GM12878 (cell line): ENCODE measurements around the gene NFAT5.

Experiments used
- ASH2L ChIP-seq: fragments of 300-600, 200-600 bp; sonication (generic); IDR thresholded peaks from 2 replicates; pipeline ENCODE4 v1.6.1; 2017; ENCODE audit warnings: low read depth, mild to moderate bottlenecking, borderline replicate concordance
- CHD1 ChIP-seq: IDR thresholded peaks from 2 replicates; pipeline ENCODE4 v1.6.1; 2012; ENCODE audit warnings: low read depth, low read length, improper control_type of control experiment
- CTCF ChIP-seq, 3 experiments: IDR thresholded peaks in 2 of 3; conservative IDR thresholded peaks in 1 of 3; 2 replicates each; pipeline ENCODE4 v1.5.1; 2011; ENCODE audit warnings: low read depth in 3 of 3, low read length in 3 of 3, mild to moderate bottlenecking in 3 of 3, control low read depth in 2 of 3, moderate library complexity in 2 of 3, inconsistent platforms in 1 of 3, mixed read lengths in 1 of 3; ENCODE audit not compliant: control insufficient read depth in 2 of 3, insufficient read depth in 1 of 3; ENCODE audit errors: extremely low read depth in 1 of 3
- HDAC6 ChIP-seq: fragments of 200-600 bp; sonication (generic); IDR thresholded peaks from one replicate; pipeline ENCODE4 v1.8.0; 2017; ENCODE audit warnings: antibody characterized with exemption; ENCODE audit not compliant: unreplicated experiment
- HDGF ChIP-seq: fragments of 450-650 bp; IDR thresholded peaks from 2 replicates; pipeline ENCODE4 v1.6.1; 2016; ENCODE audit warnings: antibody characterized with exemption
- IKZF1 ChIP-seq: fragments of 450-650 bp; conservative IDR thresholded peaks from 2 replicates; pipeline ENCODE4 v1.6.1; 2017; ENCODE audit warnings: antibody characterized with exemption, mild to moderate bottlenecking
- IKZF2 ChIP-seq, 2 experiments: fragments of 450-650 bp; IDR thresholded peaks; 2 replicates each; pipeline ENCODE4 v1.6.1; 2017; ENCODE audit warnings: mild to moderate bottlenecking in 2 of 2, moderate library complexity in 2 of 2
- NFXL1 ChIP-seq: fragments of 450-650 bp; IDR thresholded peaks from 2 replicates; pipeline ENCODE4 v1.6.1; 2017; ENCODE audit warnings: antibody characterized with exemption, mild to moderate bottlenecking, borderline replicate concordance
- NFYA ChIP-seq: IDR thresholded peaks from 2 replicates; pipeline ENCODE4 v1.6.1; 2011; ENCODE audit warnings: low read depth, mild to moderate bottlenecking, low read length, improper control_type of control experiment, borderline replicate concordance
- NRF1 ChIP-seq: conservative IDR thresholded peaks from 2 replicates; pipeline ENCODE4 v1.6.1; 2011; ENCODE audit warnings: mild to moderate bottlenecking, low read depth, low read length, improper control_type of control experiment
- POLR2A ChIP-seq: IDR thresholded peaks from 2 replicates; pipeline ENCODE4 v1.6.1; 2011; ENCODE audit warnings: low read depth, mild to moderate bottlenecking, low read length
- TF ChIP-seq, protein P1 (sequence below): IDR thresholded peaks from 2 replicates; pipeline ENCODE4 v1.6.1; 2011; ENCODE audit warnings: borderline replicate concordance, low read depth, mild to moderate bottlenecking, moderate library complexity, mixed read lengths, low read length; ENCODE audit not compliant: insufficient read depth; ENCODE audit errors: extremely low read length
- TF ChIP-seq, protein P2 (sequence below): fragments of 450-650 bp; IDR thresholded peaks from 2 replicates; pipeline ENCODE4 v1.6.1; 2017; ENCODE audit warnings: mild to moderate bottlenecking, moderate library complexity

GRCh38 chr16:69601250-69601649, 35.5 kb downstream of the NFAT5 start:
- TF ChIP-seq IKZF1 (no peak), IKZF2 (IDR thresholded peaks at IDR 0.05) (no peak), NFXL1 (no peak), NRF1 (no peak), NFYA (no peak), ASH2L (no peak), HDGF (no peak), POLR2A (no peak), CTCF (IDR thresholded peaks at IDR 0.05 in 2 of 3, conservative IDR thresholded peaks at IDR 0.05 in 1 of 3; ENCODE audit: control insufficient read depth in 2 of 3, extremely low read depth in 1 of 3, insufficient read depth in 1 of 3, low read depth in 3 of 3, low read length in 3 of 3) (no peak), CHD1 (no peak), HDAC6 (no peak)
- TF ChIP-seq, protein P1, sequence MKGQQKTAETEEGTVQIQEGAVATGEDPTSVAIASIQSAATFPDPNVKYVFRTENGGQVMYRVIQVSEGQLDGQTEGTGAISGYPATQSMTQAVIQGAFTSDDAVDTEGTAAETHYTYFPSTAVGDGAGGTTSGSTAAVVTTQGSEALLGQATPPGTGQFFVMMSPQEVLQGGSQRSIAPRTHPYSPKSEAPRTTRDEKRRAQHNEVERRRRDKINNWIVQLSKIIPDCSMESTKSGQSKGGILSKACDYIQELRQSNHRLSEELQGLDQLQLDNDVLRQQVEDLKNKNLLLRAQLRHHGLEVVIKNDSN = no peak
- TF ChIP-seq, protein P2, sequence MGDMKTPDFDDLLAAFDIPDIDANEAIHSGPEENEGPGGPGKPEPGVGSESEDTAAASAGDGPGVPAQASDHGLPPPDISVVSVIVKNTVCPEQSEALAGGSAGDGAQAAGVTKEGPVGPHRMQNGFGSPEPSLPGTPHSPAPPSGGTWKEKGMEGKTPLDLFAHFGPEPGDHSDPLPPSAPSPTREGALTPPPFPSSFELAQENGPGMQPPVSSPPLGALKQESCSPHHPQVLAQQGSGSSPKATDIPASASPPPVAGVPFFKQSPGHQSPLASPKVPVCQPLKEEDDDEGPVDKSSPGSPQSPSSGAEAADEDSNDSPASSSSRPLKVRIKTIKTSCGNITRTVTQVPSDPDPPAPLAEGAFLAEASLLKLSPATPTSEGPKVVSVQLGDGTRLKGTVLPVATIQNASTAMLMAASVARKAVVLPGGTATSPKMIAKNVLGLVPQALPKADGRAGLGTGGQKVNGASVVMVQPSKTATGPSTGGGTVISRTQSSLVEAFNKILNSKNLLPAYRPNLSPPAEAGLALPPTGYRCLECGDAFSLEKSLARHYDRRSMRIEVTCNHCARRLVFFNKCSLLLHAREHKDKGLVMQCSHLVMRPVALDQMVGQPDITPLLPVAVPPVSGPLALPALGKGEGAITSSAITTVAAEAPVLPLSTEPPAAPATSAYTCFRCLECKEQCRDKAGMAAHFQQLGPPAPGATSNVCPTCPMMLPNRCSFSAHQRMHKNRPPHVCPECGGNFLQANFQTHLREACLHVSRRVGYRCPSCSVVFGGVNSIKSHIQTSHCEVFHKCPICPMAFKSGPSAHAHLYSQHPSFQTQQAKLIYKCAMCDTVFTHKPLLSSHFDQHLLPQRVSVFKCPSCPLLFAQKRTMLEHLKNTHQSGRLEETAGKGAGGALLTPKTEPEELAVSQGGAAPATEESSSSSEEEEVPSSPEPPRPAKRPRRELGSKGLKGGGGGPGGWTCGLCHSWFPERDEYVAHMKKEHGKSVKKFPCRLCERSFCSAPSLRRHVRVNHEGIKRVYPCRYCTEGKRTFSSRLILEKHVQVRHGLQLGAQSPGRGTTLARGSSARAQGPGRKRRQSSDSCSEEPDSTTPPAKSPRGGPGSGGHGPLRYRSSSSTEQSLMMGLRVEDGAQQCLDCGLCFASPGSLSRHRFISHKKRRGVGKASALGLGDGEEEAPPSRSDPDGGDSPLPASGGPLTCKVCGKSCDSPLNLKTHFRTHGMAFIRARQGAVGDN = no peak
